Measurements from ENCODE around the gene MMP10.
A peak's percentile ranks its signal among the peaks of the same experiment; 100 is the strongest.

The MMP10 gene
- 0 reads per million in 4 donors for total RNA-seq

GRCh38 chr11:102780491-102780918 lies at the start of gene MMP10:
Gene MMP10, minus strand, starts transcription at chr11:102780628. Its CDS starts 37 bp downstream, at chr11:102780591.
- no peak for DNase-seq

- DNase-seq = no peak
These were observed 49.0 kb upstream of the MMP10 start for GRCh38 chr11:102829316-102830000.

GRCh38 chr11:102824556-102824955 lies 44.1 kb upstream of the MMP10 start:
- DNase-seq = no peak

GRCh38 chr11:102819491-102819890 lies 39.1 kb upstream of the MMP10 start:
- DNase-seq = no peak

GRCh38 chr11:102813484-102813883 lies 33.1 kb upstream of the MMP10 start:
- DNase-seq = no peak

GRCh38 chr11:102812188-102812587 lies 31.8 kb upstream of the MMP10 start:
- DNase-seq = no peak

- no peak for DNase-seq
These were observed 30.7 kb upstream of the MMP10 start for GRCh38 chr11:102810950-102811660.

GRCh38 chr11:102809971-102810370 lies 29.5 kb upstream of the MMP10 start:
- no peak for DNase-seq

- DNase-seq = no peak
These were observed 27.5 kb upstream of the MMP10 start for GRCh38 chr11:102807921-102808320.

- DNase-seq = no peak
These were observed 25.9 kb upstream of the MMP10 start for GRCh38 chr11:102806296-102806695.

GRCh38 chr11:102802341-102802740 lies 21.9 kb upstream of the MMP10 start:
- no peak for DNase-seq

GRCh38 chr11:102800767-102801166 lies 20.3 kb upstream of the MMP10 start:
- DNase-seq = no peak

GRCh38 chr11:102799681-102800340 lies 19.4 kb upstream of the MMP10 start:
- no peak for DNase-seq

GRCh38 chr11:102798012-102798746 lies 17.8 kb upstream of the MMP10 start, which contains the start of gene MMP1:
Gene MMP1, minus strand, starts transcription at chr11:102798160. Its CDS starts 68 bp downstream, at chr11:102798092.
- DNase-seq = no peak

GRCh38 chr11:102794382-102794781 lies 14.0 kb upstream of the MMP10 start:
- peak in 1 of 5 donors; percentile 21 for DNase-seq

- no peak for DNase-seq
These were observed 13.4 kb upstream of the MMP10 start for GRCh38 chr11:102793677-102794290.

GRCh38 chr11:102792604-102793003 lies 12.2 kb upstream of the MMP10 start:
- no peak for DNase-seq

- DNase-seq = no peak
These were observed 11.0 kb upstream of the MMP10 start for GRCh38 chr11:102791271-102792036.

GRCh38 chr11:102788334-102788995 lies 8.0 kb upstream of the MMP10 start:
- no peak for DNase-seq

- DNase-seq = no peak
These were observed 4.0 kb upstream of the MMP10 start for GRCh38 chr11:102784380-102784779.

- no peak for DNase-seq
These were observed 3.3 kb upstream of the MMP10 start for GRCh38 chr11:102783720-102784119.

All from T-helper 1 cell (primary cell).